Caco-2 (cell line): ENCODE results near the gene ST8SIA1. TPM values are rescaled to one million over a fixed set of nuclear protein-coding genes. Genes with fewer than 3 reads are reported as not detected.

Experiments
- BruUV-seq: library from RNA; stranded (reverse); fragments of 400-500 nt; replicated peaks from 2 replicates; lab custom pipeline; 2021; lab: Mats Ljungman, UMichigan
- CTCF ChIA-PET: fragments of 300-600 bp; sonication (Branson Sonifier 250); formaldehyde crosslinking; loops from one replicate; lab custom pipeline; 2022; ENCODE audit warnings: antibody characterized with exemption; lab: Charles Lee
- POLR2A ChIA-PET: fragments of 300-600 bp; sonication (Branson Sonifier 250); formaldehyde crosslinking; loops from one replicate; lab custom pipeline; 2022; ENCODE audit warnings: antibody characterized with exemption; lab: Charles Lee
- DNase-seq, 2 experiments: peaks; one replicate each; pipeline versions ENCODE4 v3.0.0 to v3.0.0-alpha.2; 2020 to 2022
- H3K27me3 ChIP-seq: replicated peaks from 2 replicates; pipeline ENCODE4 v1.6.0; 2011; ENCODE audit warnings: low read length; ENCODE audit not compliant: control insufficient read depth, insufficient read depth
- H3K36me3 ChIP-seq: 2 replicates; pipeline ENCODE4 v1.5.1; 2011; ENCODE audit warnings: low read length; ENCODE audit not compliant: control insufficient read depth, insufficient read depth
- H3K4me1 ChIP-seq: fragments of 250-450 bp; sonication (Bioruptor Pico); 2 replicates; pipeline ENCODE4 v1.5.1; 2020; ENCODE audit warnings: mild to moderate bottlenecking
- H3K4me3 ChIP-seq: 2 replicates; pipeline ENCODE4 v1.5.1; 2011; ENCODE audit warnings: low read depth, mild to moderate bottlenecking, control low read depth, low read length
- H3K9me3 ChIP-seq: fragments of 250-450 bp; sonication (Bioruptor Pico); 2 replicates; pipeline ENCODE4 v1.5.1; 2020; ENCODE audit warnings: mild to moderate bottlenecking, moderate library complexity
- H3K27ac Mint-ChIP-seq: one replicate; pipeline ENCODE4 v1.8.0; 2022; ENCODE audit warnings: mixed read lengths; ENCODE audit not compliant: unreplicated experiment
- H3K27me3 Mint-ChIP-seq: one replicate; pipeline ENCODE4 v1.8.0; 2022; ENCODE audit warnings: mixed read lengths; ENCODE audit not compliant: insufficient read depth, unreplicated experiment
- H3K36me3 Mint-ChIP-seq: one replicate; pipeline ENCODE4 v1.8.0; 2022; ENCODE audit warnings: mild to moderate bottlenecking, mixed read lengths; ENCODE audit not compliant: insufficient read depth, unreplicated experiment
- H3K4me1 Mint-ChIP-seq: one replicate; pipeline ENCODE4 v1.8.0; 2022; ENCODE audit warnings: low read depth, mixed read lengths; ENCODE audit not compliant: unreplicated experiment
- H3K4me3 Mint-ChIP-seq: one replicate; pipeline ENCODE4 v1.8.0; 2022; ENCODE audit warnings: mild to moderate bottlenecking, moderate library complexity, mixed read lengths; ENCODE audit not compliant: unreplicated experiment
- H3K9me3 Mint-ChIP-seq: one replicate; pipeline ENCODE4 v1.8.0; 2022; ENCODE audit warnings: mixed read lengths; ENCODE audit not compliant: unreplicated experiment
- intact Hi-C: fragments of 100-400 bp; cut with micrococcal nuclease; formaldehyde crosslinking; loops from one replicate; pipeline ENCODE4 v1.10.0; 2022; ENCODE audit not compliant: unreplicated experiment
- total RNA-seq: library from RNA; stranded (reverse); gene quantifications from 2 replicates; pipeline ENCODE4 v1.2.3, GENCODE V29; 2022
- TF ChIP-seq, protein P1 (sequence below), 2 experiments: fragments of 200-600 bp in 1 of 2; IDR thresholded peaks; 1 replicate in 1 of 2; 2 replicates in 1 of 2; pipeline versions ENCODE4 v1.5.1 to v1.8.0; 2011 to 2022; ENCODE audit warnings: antibody characterized with exemption in 1 of 2, control low read depth in 1 of 2, inconsistent platforms in 1 of 2, low read depth in 1 of 2, low read length in 1 of 2, mild to moderate bottlenecking in 1 of 2, moderate library complexity in 1 of 2; ENCODE audit not compliant: insufficient read depth in 1 of 2, severe bottlenecking in 1 of 2, unreplicated experiment in 1 of 2

Gene ST8SIA1
- total RNA-seq, 1 experiment from 2014 or later, result not detected

- H3K9me3 Mint-ChIP-seq, result no peaks in the 10 kb centered on the region
- H3K36me3 Mint-ChIP-seq, result no peaks in the 10 kb centered on the region
- intact Hi-C loops, result no loop called here
- H3K27me3 Mint-ChIP-seq, result peaks cover 9% of the 10 kb centered on the region
- POLR2A ChIA-PET, result no interaction called here
- CTCF ChIA-PET, result no interaction called here
- no peak for DNase-seq
- no peaks in the 10 kb centered on the region for H3K36me3 ChIP-seq
- no TSS peak for BruUV-seq
- H3K4me3 Mint-ChIP-seq, result no peak overlapping the region
- no peaks in the 10 kb centered on the region; the same call in 1 of the 2 replicates for H3K27me3 ChIP-seq
- no peaks in the 10 kb centered on the region for H3K4me1 Mint-ChIP-seq
- TF ChIP-seq, protein P1, sequence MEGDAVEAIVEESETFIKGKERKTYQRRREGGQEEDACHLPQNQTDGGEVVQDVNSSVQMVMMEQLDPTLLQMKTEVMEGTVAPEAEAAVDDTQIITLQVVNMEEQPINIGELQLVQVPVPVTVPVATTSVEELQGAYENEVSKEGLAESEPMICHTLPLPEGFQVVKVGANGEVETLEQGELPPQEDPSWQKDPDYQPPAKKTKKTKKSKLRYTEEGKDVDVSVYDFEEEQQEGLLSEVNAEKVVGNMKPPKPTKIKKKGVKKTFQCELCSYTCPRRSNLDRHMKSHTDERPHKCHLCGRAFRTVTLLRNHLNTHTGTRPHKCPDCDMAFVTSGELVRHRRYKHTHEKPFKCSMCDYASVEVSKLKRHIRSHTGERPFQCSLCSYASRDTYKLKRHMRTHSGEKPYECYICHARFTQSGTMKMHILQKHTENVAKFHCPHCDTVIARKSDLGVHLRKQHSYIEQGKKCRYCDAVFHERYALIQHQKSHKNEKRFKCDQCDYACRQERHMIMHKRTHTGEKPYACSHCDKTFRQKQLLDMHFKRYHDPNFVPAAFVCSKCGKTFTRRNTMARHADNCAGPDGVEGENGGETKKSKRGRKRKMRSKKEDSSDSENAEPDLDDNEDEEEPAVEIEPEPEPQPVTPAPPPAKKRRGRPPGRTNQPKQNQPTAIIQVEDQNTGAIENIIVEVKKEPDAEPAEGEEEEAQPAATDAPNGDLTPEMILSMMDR (IDR thresholded peaks at IDR 0.05; ENCODE audit: insufficient read depth in 1 of 2, low read depth in 1 of 2, low read length in 1 of 2, severe bottlenecking in 1 of 2, unreplicated experiment in 1 of 2), result no peak
- no peak overlapping the region for H3K27ac Mint-ChIP-seq
- H3K4me3 ChIP-seq, result no peak overlapping the region
- H3K4me1 ChIP-seq, result no peaks in the 10 kb centered on the region; the same call in 1 of the 2 replicates
- H3K9me3 ChIP-seq, result no peaks in the 10 kb centered on the region
Measured at GRCh38 chr12:22321018-22321605, 13.4 kb downstream of the ST8SIA1 start.

DNA sequence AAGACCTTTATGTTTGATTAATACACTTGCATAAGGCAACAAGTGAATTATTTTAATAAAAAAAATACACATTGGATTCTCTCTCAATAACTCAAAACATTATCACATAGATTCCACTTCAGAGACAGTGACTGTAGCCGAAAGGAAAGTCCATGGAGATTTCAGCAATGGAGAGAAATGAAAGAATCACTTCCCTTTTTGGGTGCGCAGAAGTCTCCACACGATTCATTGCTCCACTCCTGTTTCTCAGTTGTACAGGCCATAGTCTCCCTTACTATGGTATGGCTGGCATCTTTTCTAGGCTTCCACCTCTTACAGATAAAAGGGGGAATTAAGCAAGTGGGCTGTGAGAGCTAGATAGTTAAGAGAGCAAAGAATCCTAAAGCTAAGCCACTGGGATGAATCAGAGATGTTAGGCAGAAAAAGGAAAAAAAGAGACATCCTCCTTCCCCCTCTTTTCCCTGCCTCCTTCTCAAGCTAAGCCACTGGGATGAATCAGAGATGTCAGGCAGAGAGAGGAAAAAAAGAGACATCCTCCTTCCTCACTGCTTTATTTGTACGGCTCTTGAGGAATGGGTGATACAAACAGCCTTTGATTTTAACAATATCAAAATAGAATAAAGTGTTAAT, 16.3 kb downstream of the ST8SIA1 start:
- TF ChIP-seq, protein P1 (IDR thresholded peaks at IDR 0.05; ENCODE audit: insufficient read depth in 1 of 2, low read depth in 1 of 2, low read length in 1 of 2, severe bottlenecking in 1 of 2, unreplicated experiment in 1 of 2), result no peak
- no peaks in the 10 kb centered on the region for H3K9me3 ChIP-seq
- no peak overlapping the region for H3K4me3 Mint-ChIP-seq
- H3K36me3 ChIP-seq, result no peaks in the 10 kb centered on the region
- H3K27me3 ChIP-seq, result no peaks in the 10 kb centered on the region; the same call in 1 of the 2 replicates
- H3K36me3 Mint-ChIP-seq, result no peaks in the 10 kb centered on the region
- no peak for DNase-seq
- peaks cover 18% of the 10 kb centered on the region for H3K27me3 Mint-ChIP-seq
- BruUV-seq, result no TSS peak
- POLR2A ChIA-PET, result no interaction called here
- H3K4me1 ChIP-seq, result no peaks in the 10 kb centered on the region
- no peak overlapping the region for H3K4me3 ChIP-seq
- H3K9me3 Mint-ChIP-seq, result no peaks in the 10 kb centered on the region
- no peak overlapping the region for H3K27ac Mint-ChIP-seq
- H3K4me1 Mint-ChIP-seq, result no peaks in the 10 kb centered on the region
- CTCF ChIA-PET, result no interaction called here
- intact Hi-C loops, result no loop called here

GRCh38 chr12:22313963-22314330, 20.6 kb downstream of the ST8SIA1 start:
- Histone ChIP-seq H3K4me3 (no peak overlapping the region), H3K9me3 (no peaks in the 10 kb centered on the region), H3K36me3 (no peaks in the 10 kb centered on the region), H3K27me3 (no peaks in the 10 kb centered on the region), H3K4me1 (no peaks in the 10 kb centered on the region)
- CTCF ChIA-PET, result no interaction called here
- no peaks in the 10 kb centered on the region for H3K36me3 Mint-ChIP-seq
- POLR2A ChIA-PET, result no interaction called here
- TF ChIP-seq, protein P1 (IDR thresholded peaks at IDR 0.05; ENCODE audit: insufficient read depth in 1 of 2, low read depth in 1 of 2, low read length in 1 of 2, severe bottlenecking in 1 of 2, unreplicated experiment in 1 of 2), result no peak
- no peak for DNase-seq
- H3K4me3 Mint-ChIP-seq, result no peak overlapping the region
- H3K9me3 Mint-ChIP-seq, result no peaks in the 10 kb centered on the region
- no TSS peak for BruUV-seq
- H3K4me1 Mint-ChIP-seq, result no peaks in the 10 kb centered on the region
- intact Hi-C loops, result no loop called here
- peaks cover 18% of the 10 kb centered on the region for H3K27me3 Mint-ChIP-seq
- no peak overlapping the region for H3K27ac Mint-ChIP-seq
